AML-193 (cell line): ENCODE results near the gene MEGF9.

ENCODE experiments used
- DNase-seq, 2 experiments: peaks; one replicate each; lab custom pipeline; 2025; lab: John Stamatoyannopoulos, UW

The MEGF9 gene

DNA sequence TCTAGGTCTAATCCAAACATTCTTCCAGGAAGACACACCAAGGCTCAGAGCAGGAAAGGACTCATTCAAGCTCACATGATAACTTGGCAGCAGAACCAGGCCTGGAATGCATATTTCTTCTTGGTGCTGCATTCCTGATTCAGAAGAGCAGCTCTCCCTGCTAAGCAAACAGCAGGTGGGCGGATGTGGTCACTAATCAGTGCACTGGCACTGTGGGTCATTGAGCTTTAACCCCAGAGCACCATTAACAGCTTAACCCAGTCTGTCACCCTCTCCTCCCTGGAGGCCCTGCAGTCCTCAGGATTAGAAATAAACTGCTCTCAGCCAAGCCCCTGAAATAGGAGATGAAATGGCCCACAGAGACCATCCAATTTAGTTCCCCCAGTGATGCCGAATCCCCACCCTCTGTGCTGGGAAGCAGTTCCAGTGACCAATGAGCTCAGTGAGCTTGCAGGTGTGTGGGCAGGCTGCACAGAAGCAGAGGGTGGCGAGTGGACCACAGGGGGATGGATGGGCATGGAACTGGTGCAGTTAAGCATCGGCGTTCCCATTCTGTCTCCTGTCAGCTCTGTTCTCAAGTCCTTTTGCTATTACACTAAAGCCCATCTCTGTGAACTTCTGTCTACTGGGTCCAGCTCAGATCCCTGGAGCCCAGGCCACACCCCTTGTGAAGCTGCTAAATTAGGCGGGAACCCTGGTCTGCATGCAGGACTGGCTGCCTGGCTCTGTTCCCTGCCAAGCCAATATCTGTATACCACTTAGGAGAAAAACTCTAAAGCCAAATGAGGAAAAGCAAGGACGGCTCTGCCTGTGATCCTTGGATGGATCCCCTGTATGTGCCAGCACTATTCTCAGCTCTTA lies 16.6 kb upstream of the MEGF9 start:
- DNase-seq: no peak

DNA sequence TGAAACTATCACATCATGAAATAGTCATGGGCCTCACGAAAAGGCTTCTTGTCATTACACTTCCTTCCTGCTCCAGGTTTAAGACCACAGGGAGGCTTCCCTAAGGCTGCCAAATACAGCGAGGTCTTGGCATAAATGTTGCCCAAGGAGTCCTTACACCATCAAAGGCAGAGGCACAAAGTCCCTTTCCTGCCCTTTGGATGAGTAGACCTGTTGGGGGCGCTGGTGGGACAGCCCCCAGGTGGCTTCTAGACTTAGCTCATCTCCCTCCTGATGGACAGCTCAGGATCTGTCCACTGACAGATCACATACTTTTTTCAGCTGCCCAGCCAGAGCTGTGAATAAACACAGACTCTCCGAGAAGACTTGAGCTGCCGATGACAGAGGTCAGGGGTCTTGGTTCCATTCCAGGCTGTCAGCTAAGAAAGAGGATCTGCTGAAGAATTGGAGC lies 15.5 kb upstream of the MEGF9 start:
- DNase-seq: peak; percentile 71 to 72

DNA sequence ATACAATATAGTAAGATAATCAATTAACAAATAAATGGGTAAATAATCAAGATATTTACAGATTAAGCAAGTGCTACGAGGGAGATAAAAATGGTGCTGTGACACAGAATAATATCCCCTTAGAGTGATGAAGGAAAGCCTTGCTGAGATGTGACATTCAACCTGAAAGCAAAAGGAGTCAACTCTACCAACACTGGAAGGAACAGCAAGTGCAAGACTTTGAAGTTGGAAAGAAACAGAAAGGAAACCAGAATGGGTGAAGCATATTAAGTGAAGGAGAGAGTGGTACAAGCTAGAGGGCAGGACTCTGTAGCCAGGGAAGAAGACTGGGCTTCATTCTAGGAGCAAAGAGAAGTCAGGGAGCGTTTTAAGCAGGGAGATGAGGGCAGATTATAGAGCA lies 12.2 kb upstream of the MEGF9 start:
- no peak for DNase-seq

DNA sequence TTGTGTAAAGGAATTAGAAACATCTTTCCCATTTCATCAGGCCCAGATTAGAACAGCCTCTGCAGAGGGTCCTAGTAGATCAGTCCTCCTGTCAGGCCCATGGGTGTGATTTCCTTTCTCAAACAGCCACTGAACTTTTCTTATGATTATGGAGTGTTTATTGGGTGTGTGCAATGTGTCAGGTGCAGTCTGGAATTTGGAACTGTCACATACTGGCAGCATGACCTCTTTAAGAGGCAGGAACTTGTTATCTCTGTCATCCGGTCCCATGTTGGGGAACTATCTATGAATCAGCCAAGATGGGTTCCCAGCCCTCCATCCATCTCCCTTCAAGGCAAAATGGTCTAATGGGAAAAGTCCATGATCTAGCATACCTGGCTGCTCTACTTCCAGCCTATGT lies 11.6 kb upstream of the MEGF9 start:
- no peak for DNase-seq

DNA sequence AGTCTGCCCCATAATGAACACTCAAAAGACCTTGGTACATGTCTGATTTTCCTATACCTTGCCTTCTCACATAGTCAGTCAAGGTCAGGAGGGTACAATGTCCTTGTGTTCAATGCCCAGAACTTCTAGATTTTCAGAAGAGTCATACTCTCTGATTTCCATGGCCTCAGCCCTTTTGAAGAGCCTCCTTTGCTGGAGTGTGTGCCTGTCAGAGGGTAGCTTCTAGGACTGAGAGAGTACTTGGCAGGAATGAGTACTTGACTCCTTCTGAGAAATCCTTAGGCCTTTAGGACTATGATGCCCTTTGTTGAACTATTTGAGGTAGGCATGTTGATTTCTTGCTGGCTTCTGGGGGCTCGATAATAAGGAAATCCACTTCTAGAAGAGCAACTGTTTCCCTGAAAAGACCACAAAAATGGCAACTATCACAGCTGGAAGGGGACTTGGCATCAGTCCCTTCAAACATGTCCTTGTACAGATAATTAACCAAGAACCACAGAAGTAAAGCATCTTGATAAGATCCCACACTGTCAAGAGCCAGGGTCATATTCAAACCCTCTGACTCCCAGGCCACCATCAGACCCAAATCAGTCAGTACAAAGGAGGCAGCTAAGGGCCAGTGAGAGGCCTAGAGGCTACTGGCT lies 10.6 kb upstream of the MEGF9 start:
- DNase-seq: no peak

DNA sequence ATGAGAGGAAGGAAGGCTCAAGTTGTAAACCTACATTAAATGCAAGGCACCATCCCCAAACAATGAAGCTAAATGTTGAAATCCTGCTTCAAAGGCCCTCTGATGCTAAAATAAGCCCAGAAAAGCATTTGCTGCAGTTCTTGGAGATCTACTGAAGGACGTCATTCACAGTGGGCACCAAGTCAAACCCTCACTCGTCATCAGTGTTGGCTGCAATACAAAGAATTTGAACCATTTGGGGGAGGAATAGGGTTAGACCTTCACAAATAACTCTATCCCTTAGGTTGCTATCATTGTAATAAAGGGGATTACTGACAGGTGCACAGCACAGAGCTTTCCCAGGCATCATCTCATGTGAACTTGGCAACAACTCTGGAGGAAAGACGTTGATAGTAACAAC lies 9.3 kb upstream of the MEGF9 start:
- no peak for DNase-seq

DNA sequence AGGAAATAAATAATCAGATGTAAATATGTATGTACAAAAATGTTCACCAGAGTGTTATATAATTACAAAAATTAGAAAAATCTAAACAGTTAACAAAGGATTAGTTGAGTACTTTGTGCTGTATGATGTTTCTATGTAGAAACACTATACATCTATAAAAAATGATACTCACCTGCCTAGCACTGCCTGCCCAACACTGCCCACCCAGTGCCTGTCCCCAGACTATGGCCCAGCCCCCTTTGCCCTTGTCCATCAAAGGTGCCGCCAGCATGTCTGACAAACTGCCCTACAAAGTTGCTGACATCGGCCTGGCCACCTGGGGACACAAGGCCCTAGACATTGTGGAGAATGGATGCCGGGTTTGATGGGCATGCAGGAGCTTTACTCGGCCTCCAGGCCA lies 6.1 kb upstream of the MEGF9 start:
- no peak for DNase-seq

DNA sequence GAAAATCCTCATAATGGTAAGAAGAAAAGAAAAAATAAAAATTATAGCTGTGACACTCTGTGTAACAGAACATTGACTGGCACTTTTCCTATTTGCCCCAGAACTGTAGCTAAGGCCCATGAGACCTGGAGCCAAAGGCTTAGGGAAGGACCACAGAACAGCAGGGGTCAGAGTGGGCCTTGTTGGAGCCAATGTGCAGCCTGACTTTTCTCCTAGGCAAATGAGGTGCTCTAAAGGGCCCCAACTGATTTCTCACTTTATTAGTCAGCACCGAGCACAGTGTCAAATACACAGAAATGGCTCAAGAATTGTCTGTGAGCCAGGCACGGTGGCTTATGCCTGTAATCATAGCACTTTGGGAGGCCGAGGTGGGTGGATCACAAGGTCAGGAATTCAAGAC lies 4.0 kb upstream of the MEGF9 start:
- no peak for DNase-seq

DNA sequence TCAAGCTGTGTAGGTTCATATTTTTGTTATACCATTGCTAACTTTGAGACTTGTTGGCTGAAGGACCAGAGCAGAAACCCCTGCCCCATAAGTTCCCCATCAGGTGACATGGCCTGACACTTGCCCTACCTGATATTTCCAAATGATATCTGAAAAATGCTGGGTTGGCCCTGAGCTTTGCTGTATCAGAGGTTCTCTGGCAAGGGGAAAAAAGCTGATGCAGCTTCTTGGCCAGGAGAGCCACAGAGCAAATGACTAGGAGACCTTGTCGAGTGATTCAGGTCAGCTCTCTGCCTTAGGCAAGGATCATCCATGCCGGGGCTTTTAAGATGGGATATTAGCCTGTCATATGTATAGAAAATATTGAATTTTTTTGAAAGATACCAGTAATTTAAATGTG lies 2.9 kb upstream of the MEGF9 start:
- DNase-seq: no peak

DNA sequence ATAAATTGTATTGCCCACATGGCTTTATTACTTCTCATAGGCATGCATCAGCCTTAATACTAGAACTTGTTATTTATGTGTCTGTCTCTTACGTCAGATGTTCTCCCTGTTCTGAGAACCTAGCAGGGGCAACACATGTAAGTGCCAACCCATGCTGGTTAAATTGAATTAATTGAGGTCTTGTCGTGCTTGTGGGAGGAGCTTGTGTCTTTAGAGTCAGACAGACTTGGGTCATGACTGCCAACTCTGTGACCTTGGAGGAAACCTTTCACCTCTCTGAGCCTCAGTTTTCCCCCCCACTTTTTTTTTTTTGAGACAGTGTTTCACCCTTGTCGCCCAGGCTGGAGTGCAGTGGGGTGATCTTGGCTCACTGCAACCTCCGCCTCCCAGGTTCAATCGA lies 2.2 kb upstream of the MEGF9 start:
- no peak for DNase-seq

DNA sequence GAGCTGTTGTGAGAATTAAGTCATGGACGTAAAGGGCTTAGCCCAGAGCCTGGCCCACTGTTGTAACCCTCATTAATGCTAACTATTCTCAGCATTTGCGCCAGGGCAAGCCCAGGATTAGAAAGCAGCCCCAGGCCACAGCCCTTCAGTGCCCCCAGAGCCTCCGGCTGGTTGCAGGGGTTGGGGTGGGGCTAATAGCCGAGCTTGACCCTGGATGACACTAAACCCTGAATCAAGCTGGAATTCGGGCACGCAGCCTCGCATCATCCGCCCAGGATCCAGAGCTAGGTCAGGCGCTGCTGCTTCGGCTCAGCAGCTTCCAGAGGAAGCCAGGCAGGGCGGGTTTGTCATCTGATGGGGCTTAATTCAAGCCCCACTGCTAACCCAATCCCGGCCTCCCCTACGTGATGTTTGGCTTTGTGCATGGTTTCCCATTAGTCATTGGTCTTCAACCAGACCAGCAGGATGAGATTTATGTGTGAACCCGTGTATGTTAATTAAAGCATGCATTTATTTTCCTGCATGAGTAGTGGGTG lies 1.2 kb upstream of the MEGF9 start:
- no peak for DNase-seq

DNA sequence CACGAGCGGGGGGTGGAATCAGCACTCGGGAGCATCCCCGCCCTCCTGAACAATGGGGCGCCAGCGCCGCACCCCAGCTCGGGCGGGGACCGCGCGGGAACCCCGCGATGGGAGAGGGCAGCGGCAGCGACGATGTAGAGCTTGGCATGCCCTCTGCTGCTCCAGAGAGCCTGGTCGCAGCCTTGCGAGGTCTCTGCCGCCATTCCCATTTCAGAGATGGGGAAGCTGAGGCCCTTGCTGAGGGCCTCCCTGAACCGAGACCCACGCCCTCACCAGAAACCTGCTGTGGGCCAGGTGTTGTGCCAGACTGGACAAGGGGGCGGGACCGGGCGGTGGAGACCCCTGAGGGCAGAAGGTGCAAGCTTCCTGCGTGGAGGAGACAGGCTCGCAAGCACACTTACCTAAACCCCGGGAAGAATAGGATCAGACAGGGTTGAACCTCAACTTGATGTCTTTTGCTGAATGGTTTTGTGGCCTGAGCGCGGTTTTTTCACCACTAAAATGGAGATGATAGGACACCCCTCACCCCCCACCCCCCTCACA lies 647 bp upstream of the MEGF9 start:
- peak in 1 of 2 experiments; percentile 56 for DNase-seq

DNA sequence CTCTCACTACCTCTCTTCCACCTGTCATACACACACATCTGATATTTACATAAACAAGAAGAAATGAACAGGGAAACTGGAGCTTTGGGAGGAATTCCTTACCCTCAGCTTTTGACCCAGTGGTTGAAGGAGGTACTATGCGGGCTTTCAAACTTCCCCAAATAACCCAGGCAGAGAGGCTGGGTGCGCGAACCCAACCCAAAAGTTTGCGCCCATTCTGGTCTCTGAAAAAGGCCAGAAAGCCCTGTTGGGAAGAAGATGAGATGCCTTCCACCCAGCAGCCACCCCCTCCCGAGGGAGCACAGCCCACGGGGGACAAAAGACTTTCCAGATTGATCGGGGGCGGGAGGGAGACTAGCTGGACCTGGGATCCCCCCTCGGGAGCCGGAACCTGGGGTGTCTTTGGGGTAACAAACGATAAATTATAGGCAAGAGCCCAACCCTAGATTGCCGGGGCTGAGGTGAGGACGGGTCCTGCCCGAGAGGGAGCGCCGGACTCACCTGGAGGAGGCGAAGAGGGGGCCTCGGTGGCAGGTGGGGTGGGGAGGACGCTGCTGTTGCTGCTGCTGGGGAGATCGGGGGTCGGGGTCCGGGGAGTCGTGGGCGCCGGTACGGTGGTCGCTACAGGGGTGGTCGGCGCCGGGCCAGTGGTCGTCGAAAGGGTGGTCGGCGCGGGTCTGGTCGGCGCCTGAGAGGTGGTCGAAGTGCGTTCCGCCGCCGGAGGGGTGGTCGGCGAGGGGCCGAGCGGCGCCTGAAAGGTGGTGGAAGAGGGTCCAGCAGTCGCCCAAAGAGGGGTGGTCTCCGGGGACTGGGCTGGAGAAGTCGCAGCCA lies 798 bp downstream of the MEGF9 start:
- peak; percentile 32 to 49 for DNase-seq

DNA sequence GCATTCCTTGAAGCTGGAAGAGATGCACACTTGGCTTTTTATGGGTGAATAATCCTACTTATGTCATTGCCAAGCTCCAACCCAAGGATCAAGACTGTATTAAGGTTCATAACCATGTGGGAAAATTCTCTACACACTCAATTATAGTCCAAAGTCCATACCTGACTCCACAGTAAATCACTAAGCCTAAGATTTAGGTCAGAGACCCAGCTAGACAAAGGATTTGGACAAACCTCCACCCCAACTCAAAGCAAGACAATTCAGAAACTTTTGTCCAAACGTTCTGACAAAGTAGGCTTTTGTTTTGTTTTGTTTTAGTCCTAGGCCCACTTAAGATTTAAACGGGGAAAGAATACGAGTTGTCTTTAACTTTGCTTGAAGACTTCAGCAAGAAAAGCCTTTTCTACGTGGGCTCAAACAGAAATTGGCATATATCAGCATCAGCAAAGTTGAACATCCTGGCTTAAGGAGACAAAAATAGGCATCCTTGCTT lies 1.7 kb downstream of the MEGF9 start:
- DNase-seq: no peak

DNA sequence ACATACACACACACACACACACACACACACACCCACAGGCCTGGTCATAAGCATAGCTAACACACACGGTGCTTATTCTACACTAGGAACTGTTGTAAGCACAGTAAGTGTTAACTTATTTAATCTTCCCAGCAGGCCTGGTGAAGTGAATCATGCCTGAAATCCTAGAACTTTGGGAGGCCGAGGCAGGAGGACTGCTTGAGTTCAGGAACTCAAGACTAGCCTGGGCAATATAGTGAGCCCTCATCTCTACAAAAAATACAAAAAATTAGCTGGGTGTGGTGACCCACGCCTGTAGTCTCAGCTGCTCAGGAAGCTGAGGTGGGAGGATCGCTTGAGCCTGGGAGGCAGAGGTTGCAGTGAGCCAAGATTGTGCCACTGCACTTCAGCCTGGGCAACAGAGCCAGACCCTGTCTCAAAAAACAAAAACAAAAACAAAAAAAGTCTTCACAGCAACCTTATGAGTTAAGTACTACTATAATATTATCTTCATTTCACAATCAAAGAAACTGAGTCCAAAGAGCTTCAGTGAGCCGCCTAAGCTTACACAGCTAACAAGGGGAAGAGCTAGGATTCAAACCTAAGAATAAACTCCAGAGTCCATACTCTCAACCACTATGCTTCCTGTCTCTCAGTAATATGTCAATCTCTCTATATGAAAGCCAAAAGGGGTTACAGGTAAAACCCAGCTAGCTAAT lies 2.3 kb downstream of the MEGF9 start:
- peak in 1 of 2 experiments; percentile 16 for DNase-seq

DNA sequence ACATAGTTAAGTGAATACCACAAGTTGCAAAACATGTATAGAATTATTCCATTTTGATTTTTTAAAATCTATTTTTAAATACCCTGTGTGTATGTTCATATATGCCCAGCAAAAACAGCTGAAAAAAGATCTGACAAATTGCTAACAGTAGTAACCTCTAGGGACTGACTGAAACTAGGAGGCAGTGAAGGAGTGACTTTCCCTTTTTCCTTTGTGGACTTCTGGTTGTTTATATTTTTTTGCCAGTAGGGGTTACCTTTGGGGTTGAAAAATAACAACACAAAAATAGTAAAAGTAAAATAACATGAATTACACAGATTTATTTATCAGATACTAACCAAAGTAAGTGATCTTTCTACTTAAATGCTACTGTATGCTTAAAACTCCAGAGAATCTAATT lies 2.9 kb downstream of the MEGF9 start:
- DNase-seq: no peak

DNA sequence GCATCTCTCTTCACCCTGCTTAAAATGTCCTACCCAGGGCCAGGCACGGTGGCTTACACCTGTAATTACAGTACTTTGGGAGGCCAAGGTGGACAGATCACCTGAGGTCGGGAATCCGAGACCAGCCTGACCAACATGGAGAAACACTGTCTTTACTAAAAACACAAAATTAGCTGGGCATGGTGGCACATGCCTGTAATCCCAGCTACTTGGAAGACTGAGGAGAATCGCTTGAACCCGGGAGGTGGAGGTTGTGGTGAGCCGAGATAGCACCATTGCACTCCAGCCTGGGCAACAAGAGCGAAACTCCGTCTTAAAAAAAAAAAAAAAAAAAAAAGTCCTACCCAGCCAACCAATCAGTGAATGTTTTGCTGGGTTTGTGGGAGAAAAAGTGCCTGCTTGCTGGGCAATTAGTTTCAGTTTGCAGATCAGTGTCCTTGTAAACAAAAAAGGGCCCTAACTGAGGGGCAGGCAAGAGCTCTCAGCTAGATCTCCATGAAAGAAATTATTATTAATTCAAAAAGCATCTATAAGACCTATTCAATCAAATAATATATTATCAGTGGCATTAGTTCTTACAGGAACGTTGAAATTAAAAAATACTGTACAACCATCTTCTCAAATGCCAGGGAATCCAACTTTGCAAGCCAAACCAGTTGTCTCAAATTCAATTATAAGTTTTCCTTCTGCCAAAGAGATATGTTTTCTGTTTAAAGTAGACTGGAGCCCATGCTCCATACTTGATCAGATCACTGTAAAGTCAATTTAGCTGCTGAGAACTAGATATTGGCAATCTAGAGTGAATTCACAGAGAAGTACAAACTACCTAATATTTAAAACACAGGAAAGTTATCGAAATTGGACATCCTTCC lies 3.9 kb downstream of the MEGF9 start:
- peak; percentile 62 to 72 for DNase-seq

DNA sequence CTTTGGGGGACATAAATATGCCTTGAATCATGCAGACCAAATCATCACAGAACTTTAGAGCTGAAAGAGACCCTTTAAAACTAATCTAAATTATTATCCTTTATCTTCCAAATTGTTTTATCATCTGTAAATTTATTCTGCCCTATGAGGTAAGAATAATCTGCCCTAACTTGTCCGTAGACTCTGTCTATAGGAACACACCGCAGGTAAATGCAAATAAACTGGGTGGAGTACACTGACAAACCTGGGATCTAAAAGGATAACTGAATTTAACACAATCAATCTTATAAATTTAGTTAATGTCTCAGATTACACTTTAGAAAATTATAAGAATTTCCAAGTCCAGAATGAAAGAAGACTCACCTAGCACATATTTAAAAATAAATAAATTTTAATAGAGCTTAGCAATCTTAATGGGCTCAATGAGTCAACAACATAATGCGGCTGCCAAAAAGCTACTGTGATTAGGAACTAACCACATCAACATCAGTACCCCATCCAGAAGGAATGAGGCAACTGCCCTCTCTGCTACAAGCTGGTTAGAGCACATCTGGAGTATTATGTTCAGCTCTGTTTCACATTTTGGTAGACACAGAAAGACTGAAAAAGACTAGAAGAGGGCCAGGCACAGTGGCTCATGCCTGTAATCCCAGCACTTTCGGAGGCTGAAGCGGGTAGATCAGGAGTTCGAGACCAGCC lies 5.6 kb downstream of the MEGF9 start:
- no peak for DNase-seq

DNA sequence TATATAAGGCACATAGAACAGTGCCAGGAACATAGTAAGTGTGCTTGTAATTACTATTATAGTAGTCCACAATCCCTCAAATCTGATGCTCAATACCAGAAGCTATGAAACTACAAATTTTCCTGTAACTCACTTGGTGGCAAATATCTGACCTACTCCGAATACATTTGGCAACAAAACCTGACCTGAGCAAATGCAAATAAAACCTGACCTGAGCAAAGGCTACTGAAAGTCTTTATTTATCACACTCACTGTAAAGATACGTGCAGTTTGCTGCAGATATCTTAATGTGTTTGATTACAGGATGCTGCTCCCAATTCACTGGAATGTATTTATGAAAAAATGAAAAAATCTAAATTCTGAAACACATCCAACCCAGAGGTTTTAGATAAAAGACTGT lies 7.1 kb downstream of the MEGF9 start:
- DNase-seq: no peak

DNA sequence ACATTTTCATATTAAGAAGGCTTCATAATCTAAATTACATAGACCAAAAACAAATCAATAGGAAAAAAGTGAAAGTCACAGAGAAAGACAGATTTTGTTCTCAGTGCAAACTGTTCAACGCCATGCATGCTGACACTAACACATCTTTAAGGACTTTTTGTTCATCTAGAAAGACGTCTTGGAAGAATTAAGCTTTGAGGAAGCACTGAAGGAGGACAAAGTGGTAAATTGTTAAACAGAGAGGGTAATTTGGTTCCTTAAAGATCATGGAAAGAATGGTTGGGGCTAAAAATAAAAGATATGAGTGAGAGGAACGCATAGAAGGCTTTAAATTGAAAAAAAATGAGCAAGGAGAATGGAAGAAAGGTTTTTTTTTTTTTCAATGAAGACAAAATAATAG lies 9.1 kb downstream of the MEGF9 start:
- no peak for DNase-seq
